Glutamatergic neuron (in vitro differentiated cells): Measurements from ENCODE around the gene SMAD3. TPM values are rescaled to one million over a fixed set of nuclear protein-coding genes. Genes with fewer than 3 reads are reported as not detected.

Experiments
- DNase-seq: peaks from one replicate; pipeline ENCODE4 v3.0.0; 2022
- H3K27ac Mint-ChIP-seq: one replicate; pipeline ENCODE4 v1.8.0; 2020; ENCODE audit warnings: mild to moderate bottlenecking, mixed read lengths, inconsistent platforms; ENCODE audit not compliant: unreplicated experiment
- H3K27me3 Mint-ChIP-seq: one replicate; pipeline ENCODE4 v1.8.0; 2020; ENCODE audit warnings: mild to moderate bottlenecking, moderate library complexity, mixed read lengths, inconsistent platforms; ENCODE audit not compliant: unreplicated experiment
- H3K36me3 Mint-ChIP-seq: one replicate; pipeline ENCODE4 v1.8.0; 2020; ENCODE audit warnings: mild to moderate bottlenecking, mixed read lengths, inconsistent platforms; ENCODE audit not compliant: unreplicated experiment
- H3K4me1 Mint-ChIP-seq: one replicate; pipeline ENCODE4 v1.8.0; 2020; ENCODE audit warnings: mild to moderate bottlenecking, low read depth, mixed read lengths, inconsistent platforms; ENCODE audit not compliant: unreplicated experiment
- H3K4me3 Mint-ChIP-seq: one replicate; pipeline ENCODE4 v1.8.0; 2020; ENCODE audit warnings: mild to moderate bottlenecking, mixed read lengths, inconsistent platforms; ENCODE audit not compliant: unreplicated experiment
- H3K9me3 Mint-ChIP-seq: one replicate; pipeline ENCODE4 v1.8.0; 2020; ENCODE audit warnings: mild to moderate bottlenecking, moderate library complexity, mixed read lengths, inconsistent platforms; ENCODE audit not compliant: unreplicated experiment
- CTCF ChIP-seq: fragments of 200-600 bp; sonication (generic); IDR thresholded peaks from one replicate; pipeline ENCODE4 v1.5.0; 2021; ENCODE audit not compliant: partially characterized antibody, unreplicated experiment
- total RNA-seq: library from RNA; stranded (reverse); fragmentation: NEBNext Ultra II Directional; extraction: Animal tissue kit (Norgen Biotek cat#: 25700); gene quantifications from one replicate; pipeline ENCODE4 v1.2.1, GENCODE V29; 2021; ENCODE audit not compliant: unreplicated experiment

The SMAD3 gene
- total RNA-seq, 1 donor from 2014 or later, result 5.0 TPM

DNA sequence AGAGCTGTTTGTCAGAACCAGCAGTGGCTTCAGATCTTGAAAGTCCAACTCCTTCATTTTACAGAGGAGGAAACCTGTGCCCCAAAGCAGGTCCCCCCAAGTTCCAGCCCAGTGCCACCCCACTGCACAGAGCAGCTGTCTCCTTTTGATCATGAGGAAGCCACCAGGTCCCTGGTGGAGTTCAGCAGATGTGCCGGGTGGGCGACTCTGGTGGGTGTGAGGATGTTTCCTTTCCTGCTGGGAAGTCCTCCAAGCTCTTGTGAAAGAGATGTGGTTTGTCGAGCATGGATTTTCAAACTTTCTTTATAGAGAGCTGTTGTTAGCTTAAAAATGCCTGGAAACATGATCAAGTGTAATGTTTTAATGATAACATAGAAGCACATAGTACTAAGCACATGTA is 52.0 kb downstream of the SMAD3 start:
- peaks cover 2% of the 10 kb centered on the region for H3K27me3 Mint-ChIP-seq

DNA sequence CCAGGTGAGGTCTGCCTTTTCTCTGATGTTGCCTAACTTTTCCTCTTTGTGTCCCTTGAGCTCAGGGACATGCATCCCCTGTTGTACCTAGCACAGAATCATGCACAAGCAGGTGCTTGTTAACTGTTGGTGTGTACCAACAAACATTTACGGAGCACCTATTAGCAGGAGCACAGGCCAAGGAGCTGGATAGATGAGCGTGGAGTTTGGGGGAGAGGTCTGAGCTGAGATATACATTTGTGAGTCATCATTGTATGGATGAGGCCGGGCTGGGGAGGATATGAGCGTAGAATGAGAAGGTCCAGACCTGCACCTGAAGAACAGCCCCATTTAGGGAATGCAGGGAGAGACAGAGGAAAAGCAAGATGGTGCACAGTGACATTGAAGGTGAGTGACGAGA is 53.4 kb downstream of the SMAD3 start:
- DNase-seq, result no peak
- peaks cover 2% of the 10 kb centered on the region for H3K27me3 Mint-ChIP-seq
- H3K4me3 Mint-ChIP-seq, result no peak overlapping the region
- no peaks in the 10 kb centered on the region for H3K36me3 Mint-ChIP-seq
- H3K27ac Mint-ChIP-seq, result no peak overlapping the region
- no peaks in the 10 kb centered on the region for H3K9me3 Mint-ChIP-seq
- H3K4me1 Mint-ChIP-seq, result no peaks in the 10 kb centered on the region
- no peak for TF ChIP-seq CTCF

More for the DNA sequence above, 52.0 kb downstream of the SMAD3 start:
- TF ChIP-seq CTCF, result no peak
- DNase-seq, result no peak
- H3K4me3 Mint-ChIP-seq, result no peak overlapping the region
- H3K27ac Mint-ChIP-seq, result no peak overlapping the region
- no peaks in the 10 kb centered on the region for H3K4me1 Mint-ChIP-seq
- no peaks in the 10 kb centered on the region for H3K36me3 Mint-ChIP-seq
- H3K9me3 Mint-ChIP-seq, result peaks cover 2% of the 10 kb centered on the region

- peaks cover 2% of the 10 kb centered on the region for H3K27me3 Mint-ChIP-seq
- no peaks in the 10 kb centered on the region for H3K36me3 Mint-ChIP-seq
- no peak overlapping the region for H3K4me3 Mint-ChIP-seq
- H3K4me1 Mint-ChIP-seq, result no peaks in the 10 kb centered on the region
- TF ChIP-seq CTCF, result no peak
- no peaks in the 10 kb centered on the region for H3K9me3 Mint-ChIP-seq
- no peak overlapping the region for H3K27ac Mint-ChIP-seq
- DNase-seq, result no peak
These were observed 53.9 kb downstream of the SMAD3 start for GRCh38 chr15:67119238-67119846.

- DNase-seq, result no peak
- Mint-ChIP-seq H3K36me3 (no peaks in the 10 kb centered on the region), H3K9me3 (no peaks in the 10 kb centered on the region), H3K4me3 (no peak overlapping the region), H3K27ac (no peak overlapping the region), H3K27me3 (peaks cover 2% of the 10 kb centered on the region), H3K4me1 (peaks cover under 1% of the 10 kb centered on the region)
- no peak for TF ChIP-seq CTCF
These were observed 54.8 kb downstream of the SMAD3 start for GRCh38 chr15:67120009-67120838.
